Thyroid gland (tissue), 4 donors: ENCODE data around the gene CAST.

ENCODE experiments used
- CTCF ChIP-seq, 6 experiments: fragments of 200-600 bp in 3 of 6; fragments of 450-650 bp in 3 of 6; sonication (generic) in 3 of 6; IDR thresholded peaks; one replicate each; pipeline ENCODE4 v1.5.1; 2016 to 2019; ENCODE audit warnings: antibody characterized with exemption in 6 of 6, mild to moderate bottlenecking in 2 of 6, inconsistent platforms in 1 of 6, moderate library complexity in 1 of 6
- POLR2A ChIP-seq, 2 donors: fragments of 450-650 bp; IDR thresholded peaks; one replicate each; pipeline ENCODE4 v1.6.1; 2017; ENCODE audit warnings: antibody characterized with exemption in 2 of 2, mild to moderate bottlenecking in 2 of 2, moderate library complexity in 1 of 2

GRCh38 chr5:96741891-96742309 is 79.7 kb downstream of the CAST start:
- TF ChIP-seq CTCF (IDR thresholded peaks at IDR 0.05) = no peak
- no peak for TF ChIP-seq POLR2A (IDR thresholded peaks at IDR 0.05)
